Hematopoietic multipotent progenitor cell (in vitro differentiated cells): ENCODE data around the gene AHCYL1. TPM values are rescaled to one million over a fixed set of nuclear protein-coding genes. Genes with fewer than 3 reads are reported as not detected.

Experiments
- DNase-seq, 3 donors: peaks; one replicate each; pipeline ENCODE4 v3.0.0-alpha.2; 2011 to 2015; ENCODE audit warnings: low read depth in 2 of 3, low spot score in 2 of 3
- total RNA-seq: library from RNA; depleted of rRNA; stranded (reverse); fragments of >200 nt; gene quantifications from one replicate; pipeline ENCODE4 v1.2.3, GENCODE V29; 2012

Gene AHCYL1
- total RNA-seq, 1 donor, result 39.3 TPM

- no peak for DNase-seq
These were observed 8.8 kb upstream of the AHCYL1 start for GRCh38 chr1:109975718-109976117.

- DNase-seq, result no peak
These were observed 7.8 kb upstream of the AHCYL1 start for GRCh38 chr1:109976762-109977161.

GRCh38 chr1:109977225-109977624 is 7.3 kb upstream of the AHCYL1 start:
- no peak for DNase-seq

GRCh38 chr1:109977657-109978378 is 6.7 kb upstream of the AHCYL1 start:
- no peak for DNase-seq

DNA sequence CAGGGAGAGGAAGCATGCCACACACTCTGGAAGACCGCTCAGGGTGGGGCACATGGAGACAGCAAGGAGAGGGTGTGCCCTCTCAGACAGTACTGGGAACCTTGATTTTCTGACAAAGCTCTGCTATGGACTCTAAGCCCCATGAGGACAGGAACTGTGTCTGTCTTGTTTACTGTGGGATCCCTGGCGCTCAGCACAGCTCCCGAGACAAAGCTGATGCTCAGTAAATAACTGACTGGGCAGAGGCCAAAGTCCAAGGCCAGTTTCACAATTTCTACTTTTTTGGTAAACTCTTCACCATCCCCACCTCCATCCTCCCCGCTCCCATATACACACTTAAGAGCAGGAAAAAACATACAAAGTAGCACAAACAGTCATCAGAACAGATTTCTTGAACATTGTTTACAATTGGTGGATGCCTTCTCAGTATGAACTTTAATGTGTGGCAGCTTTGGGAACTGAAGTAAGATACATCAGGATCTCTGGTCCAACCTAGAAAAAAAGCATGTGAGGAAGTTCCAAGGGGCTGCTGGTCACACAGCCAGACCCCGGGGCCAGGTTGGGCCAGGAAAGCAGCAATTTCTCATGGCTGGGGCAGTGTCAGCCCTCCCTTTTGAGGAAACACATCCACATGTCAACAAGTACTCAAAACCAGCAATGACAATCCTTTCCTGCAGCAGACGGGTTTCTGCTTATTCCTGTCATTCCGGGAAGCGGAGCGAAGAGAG is 5.6 kb upstream of the AHCYL1 start:
- DNase-seq, result no peak

- no peak for DNase-seq
These were observed 5.0 kb upstream of the AHCYL1 start for GRCh38 chr1:109979489-109980091.

DNA sequence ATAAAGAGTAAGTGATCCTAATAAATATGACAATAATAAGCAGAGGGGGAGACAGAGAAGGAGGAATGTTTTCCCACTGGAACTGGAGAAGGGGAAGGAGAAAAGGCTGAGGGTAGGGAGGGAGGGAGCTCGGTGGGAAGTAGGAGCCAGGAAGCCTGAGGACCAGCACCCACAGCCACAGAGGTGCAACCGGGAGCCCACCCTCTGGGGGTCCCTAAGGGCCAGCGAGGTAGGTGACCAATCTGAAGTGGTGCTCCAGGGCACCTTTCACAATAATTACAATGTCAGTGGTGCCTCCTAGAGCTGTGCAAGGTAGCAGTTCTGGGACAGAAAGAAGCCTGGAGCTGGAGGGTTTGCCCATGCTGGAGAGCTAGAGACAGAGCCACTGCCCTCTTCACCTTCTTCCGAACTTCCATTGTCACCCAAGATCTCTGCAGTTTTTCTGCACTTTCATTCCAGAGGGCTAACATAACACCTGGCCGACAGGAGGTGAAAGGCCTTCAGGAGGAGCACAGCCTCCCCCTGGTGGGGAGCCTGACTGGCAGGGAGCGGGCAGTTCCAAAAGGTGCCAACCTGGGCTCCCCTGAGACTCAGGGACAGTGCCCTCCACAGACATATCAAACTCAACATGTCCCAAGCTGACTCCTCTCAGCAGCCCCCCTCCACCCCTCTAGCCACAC is 4.1 kb upstream of the AHCYL1 start:
- peak in 1 of 3 donors; percentile 30 for DNase-seq

GRCh38 chr1:109981004-109981335 is 3.6 kb upstream of the AHCYL1 start:
- no peak for DNase-seq

DNA sequence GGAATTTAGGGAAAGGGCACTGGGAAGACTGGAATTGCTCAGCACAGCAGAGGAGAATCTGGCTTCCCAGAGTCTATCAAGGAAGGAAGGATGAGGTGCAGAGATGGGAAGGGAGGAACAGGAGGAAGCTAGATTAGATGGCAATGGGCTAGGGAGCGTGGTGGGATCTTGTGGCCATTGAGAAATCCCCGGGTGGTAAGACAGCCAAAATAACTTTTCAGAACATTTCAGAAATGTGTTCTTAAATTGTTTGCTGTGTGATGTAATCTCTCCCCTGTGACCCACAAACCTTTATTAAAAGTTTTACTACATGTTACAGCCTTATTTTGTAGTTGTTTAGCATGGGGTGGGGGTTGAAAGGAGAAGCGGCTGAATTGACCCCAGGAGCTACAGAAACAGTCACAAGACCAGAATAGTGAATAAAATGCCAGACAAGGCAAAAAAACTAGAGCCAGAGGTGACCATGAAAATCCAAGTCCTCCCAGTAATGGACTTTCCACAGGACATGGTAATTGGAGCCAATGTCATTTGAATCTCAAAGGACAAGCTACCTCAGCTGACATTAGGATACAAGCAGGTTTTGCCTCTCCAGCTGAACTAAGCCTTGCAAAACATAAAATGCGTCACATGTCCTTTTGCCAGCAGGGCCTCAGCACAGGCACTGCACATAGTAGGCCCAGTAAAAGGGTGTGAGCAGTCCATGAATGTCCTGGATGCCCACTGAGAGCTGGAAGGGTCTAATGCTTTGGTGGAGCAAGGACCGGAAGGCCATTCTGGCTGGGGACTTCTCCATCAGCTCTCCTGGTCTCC is 980 bp upstream of the AHCYL1 start:
- DNase-seq, result no peak

DNA sequence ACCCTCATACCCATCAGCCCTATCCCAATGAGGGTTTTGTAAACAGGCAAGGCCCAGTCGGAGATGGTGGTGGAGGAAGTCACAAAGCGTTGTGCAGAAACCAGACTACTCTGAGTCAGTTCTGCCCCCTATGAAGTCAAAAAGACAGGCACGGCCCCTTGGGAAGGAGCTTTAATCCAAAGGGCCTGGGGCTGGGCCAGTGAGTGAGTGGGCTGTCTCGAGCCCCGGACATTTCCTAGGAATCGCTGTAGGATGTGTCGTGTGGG is 442 bp upstream of the AHCYL1 start:
- DNase-seq, result peak in 1 of 3 donors; percentile 16

GRCh38 chr1:109985247-109986053 is 885 bp downstream of the AHCYL1 start:
- DNase-seq, result peak in 1 of 3 donors; percentile 21

GRCh38 chr1:109986054-109986444 is 1.5 kb downstream of the AHCYL1 start:
- DNase-seq, result no peak

DNA sequence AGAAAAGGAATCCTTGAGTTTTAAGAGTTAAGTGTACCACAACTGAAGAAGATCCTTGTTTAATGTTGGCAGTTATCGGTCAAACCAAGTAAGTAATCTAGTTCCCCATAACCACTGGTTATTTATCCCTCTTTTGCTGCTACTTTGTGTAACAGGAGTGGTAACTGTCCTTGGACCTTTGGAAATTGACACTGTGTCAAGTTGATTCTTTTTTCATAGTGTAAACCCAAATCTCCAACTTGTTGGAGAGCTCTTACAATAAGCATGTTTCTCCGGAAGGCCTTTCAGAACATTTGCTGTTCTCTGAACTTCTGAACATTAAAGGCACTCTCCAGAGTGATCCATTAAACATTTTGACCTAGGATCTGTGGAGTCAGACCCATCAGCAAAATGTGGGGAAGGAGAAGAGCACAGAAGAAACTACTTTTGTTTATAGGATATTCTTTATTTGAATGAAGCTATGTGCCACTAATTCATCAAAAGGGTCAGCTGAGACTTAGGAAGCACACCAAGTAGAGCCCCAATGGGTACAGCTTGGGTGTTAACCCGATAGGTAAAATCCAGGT is 3.9 kb downstream of the AHCYL1 start:
- no peak for DNase-seq

DNA sequence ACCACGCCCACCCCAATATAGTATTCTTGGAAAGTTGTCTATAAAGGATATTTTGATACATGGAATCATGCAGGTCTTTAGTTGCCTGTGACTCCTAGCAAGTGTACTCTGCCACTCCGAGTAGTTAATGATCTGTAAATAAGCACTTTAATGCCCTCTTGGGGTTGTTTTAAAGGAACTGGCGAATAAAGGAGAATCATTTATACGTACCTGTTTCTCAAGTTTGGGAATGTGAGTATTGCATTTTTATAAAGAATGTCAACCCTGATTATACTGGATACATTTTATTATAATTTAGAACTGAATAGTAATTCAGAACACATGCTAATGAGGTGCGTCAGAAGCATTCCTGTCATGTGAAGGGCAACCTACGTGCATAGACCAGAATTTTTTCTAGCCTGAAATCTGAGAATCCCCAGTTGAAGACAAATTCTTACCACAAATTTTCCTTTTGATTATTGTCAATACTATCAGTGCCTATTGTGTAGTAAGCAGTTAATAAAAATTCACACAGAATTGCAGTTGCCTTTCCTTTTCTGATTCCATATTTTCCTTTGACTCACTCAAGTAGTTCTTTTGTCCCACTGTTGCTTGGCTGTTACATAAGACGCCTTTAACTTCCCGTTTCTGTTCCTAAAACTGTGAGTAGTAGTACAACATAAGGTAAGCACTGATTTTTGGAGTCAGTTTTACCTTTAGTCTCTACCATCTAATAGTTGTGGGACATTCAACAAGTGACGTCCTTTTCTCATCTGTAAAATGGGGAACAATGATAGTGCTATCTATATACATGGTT is 5.1 kb downstream of the AHCYL1 start:
- DNase-seq, result no peak

DNA sequence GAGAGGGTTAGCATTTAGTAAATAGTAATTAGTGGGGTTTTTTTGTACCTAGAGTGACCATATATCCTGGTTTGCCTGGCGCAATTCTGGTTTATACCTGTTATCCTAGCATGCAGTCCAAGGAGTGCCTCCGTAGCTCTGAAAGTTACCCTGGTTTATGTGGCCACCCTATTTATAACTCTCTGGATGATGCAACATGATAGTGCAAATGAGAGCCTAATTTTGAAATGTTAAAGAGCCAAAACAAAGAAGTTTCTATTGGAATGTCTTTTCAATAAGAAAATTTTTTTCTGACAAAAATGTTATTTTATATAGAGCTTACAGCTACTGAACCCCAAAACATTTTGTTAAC is 5.7 kb downstream of the AHCYL1 start:
- DNase-seq, result no peak

DNA sequence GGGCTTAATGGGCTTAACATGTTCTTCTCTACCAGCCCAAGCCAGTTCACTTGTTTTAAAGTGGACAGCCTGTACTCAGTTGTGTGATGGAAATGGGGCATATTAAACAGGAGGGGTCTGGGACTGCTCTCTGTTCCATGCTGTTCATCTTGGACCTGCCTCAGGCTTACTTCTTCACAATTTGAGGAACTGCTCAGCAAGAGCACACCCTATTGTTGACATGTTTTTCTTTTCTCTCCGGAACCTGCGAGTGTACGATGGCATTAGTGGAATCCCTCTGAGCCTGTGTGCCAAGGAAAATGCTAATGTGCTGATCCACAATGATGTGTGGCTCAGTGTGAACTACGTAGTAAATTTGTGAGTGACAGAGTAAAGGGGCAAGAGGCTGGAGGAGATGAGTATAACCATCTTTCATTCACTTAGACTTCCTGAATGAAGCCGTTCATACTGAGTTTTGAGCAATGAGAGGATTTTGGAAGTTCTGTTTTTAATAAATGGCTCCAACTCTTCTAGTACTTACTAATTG is 6.9 kb downstream of the AHCYL1 start:
- DNase-seq, result no peak

GRCh38 chr1:109993885-109994284 is 9.3 kb downstream of the AHCYL1 start:
- DNase-seq, result no peak

- DNase-seq, result no peak
These were observed 10.1 kb downstream of the AHCYL1 start for GRCh38 chr1:109994654-109995053.

DNA sequence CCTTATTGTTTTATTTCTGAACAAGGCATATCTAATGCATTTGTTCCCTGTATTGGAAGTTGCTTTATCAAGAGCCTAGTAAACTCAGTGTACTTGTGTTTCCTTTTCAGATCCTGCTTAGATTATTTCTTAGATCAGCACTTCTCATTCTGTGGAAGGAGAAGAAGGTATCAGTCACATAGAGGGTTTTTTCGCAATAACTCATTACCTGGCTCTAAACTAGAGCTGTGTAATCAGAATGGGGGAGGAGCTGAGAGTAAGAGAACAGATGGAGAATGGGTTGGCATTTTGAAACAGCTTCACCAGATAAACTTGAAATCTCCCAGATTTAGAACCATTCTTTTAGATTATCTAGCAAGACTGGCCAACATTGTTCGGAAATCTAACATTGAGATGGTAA is 11.0 kb downstream of the AHCYL1 start:
- DNase-seq, result no peak
